GM21576 (cell line): ENCODE data around the gene SAMD9.
"Not testable (repeated sequence)": the region's sequence is repeated elsewhere in the genome, so short reads cannot be mapped to it uniquely, and the experiment has no call there.

Experiments
- ATAC-seq: cut with Tn5 transposase; IDR thresholded peaks from one replicate; pipeline ENCODE4 v1.9.1; 2021; ENCODE audit warnings: mild to moderate bottlenecking, moderate library complexity; ENCODE audit not compliant: unreplicated experiment

The SAMD9 gene

GRCh38 chr7:93117852-93118530 lies at the start of gene SAMD9:
Gene SAMD9, minus strand, starts transcription at chr7:93117979. Its CDS starts 11,882 bp downstream, at chr7:93106097.
- ATAC-seq = peak; percentile 100

DNA sequence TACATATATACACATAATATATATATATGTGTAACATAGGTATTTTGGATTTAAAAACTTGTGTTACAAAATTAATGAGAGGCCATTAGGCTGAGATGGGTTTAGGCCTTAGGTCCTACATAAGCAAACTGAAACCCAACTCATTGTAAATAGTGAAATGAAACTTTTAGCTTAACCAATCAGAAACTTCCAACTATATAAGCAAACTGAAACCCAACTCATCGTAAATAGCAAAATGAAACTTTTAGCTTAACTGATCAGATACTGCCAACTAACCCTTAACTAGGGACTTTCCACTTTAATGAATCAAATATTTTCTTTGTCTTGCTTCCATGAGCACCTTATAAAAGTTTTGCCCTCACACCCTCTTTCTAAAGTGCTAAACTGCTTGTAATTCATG lies 47.7 kb upstream of the SAMD9 start:
- peak; percentile 99 for ATAC-seq

DNA sequence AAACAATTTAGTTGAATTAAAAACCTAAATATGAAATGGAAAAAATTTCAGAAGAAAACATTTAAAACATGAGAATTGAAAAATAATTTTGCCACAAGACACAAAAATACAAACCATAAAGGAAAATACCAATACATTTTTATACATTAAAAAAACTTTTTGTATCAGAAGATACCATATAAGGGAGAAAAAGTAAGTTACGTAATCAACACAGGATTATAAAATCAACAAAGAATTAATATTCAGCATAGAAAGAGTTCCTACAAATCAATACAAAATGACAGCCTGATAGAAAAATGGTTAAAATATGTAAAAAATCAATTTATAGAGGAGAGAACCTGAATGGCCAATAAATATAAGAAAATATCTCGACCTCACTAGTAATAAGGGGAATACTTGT lies 47.0 kb upstream of the SAMD9 start:
- no peak for ATAC-seq

DNA sequence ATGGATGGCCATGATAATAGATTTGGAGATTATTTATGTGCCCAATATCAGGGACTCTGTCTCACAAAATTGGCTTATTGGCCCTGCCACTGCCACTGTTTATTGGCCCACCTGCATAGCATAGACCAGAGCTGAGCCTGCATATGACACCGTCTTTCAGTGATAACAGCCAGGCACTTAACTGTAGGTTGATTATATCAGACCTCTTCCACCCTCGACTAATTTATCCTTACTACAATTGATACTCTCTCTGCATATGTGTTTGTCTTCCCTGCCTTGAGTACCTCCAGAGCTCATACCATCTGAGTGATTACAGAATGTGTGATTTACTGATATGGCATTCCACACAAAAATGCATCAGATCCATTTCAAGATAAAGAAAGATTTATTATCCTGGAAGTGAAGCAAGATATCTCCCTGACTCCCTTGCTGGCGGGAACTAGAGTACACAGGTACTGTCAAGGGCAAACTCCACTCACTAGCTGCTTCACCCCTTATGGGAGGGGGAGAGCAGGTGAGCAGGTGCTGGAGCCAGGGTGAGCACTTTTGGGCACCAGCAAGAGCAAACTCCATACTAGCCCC lies 43.5 kb upstream of the SAMD9 start:
- ATAC-seq = no peak

- no peak for ATAC-seq
These were observed 42.6 kb upstream of the SAMD9 start for GRCh38 chr7:93160410-93160809.

DNA sequence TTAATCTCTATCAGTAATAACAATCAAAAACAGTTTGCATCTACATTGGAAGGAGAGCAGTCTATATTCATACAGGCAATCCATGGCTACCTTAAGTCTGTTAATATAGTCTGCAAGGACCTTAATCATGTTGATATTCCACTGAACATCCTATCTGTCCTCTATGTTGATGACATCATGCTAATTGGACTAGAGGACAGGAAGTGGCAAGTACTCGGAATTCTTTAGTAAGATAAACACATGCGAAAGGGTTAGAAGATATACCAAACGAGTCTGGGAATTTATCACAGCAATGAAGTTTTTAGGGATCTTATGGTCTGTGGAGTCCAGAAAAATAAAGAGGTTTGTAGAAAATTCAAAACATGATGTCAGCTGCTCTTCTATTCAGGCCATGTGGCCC lies 41.7 kb upstream of the SAMD9 start:
- ATAC-seq = no peak

DNA sequence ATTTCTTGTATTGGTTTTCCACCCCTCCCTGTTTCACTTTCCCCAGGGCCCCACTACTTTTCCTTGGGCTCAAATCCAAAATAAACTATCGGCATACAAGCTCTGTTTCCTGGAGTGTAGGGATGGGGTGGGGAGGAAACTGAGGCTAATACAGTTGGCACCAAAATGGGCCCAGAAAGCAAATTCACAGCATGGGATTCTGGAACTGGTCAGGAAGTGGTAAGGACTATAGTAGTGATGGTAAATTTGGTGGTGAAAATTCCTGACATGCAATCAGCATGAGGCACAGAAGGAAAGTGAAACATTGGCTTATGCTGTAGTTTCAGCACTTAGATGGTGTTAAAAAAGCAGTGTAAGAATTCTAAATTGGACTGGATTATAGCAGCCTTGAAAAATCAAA lies 39.1 kb upstream of the SAMD9 start:
- ATAC-seq = no peak

DNA sequence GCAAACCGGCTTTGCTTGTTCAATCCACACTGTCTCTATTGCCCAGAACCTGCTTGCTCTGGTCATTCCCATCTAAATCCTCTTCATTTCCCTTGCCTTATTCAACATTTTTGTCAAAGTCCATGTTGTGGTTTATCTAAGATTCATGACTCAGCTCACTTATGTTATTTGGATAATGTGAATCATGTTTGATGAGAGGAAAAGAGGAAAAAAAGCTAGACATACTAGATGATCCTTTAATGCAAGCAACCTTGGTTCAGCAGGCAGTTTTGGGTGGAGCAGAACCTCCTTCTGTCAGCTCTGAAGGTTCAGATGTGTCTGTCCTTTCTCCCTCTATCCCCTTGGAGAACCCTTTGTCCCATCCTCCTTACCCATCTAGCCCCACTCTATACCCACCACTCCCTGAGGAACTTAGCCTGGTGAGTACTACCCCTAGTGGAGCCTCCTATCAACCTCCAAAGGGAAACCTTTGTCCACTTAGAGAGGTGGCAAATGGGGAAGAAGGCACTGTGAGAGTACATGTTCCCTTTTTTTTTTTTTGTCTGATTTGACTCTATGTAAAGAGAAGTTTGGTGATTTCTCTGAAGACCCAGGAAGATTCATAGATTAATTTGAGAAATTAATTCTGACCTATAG lies 32.5 kb upstream of the SAMD9 start:
- ATAC-seq = no peak

DNA sequence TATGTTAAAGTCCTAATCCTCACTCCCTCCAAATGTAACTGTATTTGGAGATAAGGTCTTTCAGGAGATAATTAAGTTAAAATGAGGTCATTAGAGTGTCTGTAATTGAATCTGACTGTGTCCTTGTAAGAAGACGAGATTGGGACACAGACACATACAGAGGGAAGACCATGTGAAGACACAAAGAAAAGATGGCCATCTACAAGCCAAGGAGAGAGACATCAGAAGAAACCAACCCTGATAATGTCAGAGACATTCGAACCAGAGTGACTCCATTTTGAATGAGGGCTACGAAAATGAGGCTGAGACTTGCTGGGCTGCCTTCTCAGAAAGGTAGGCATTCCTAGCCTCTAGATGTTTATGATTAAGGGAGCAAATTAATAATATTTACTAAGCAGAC lies 30.9 kb upstream of the SAMD9 start:
- ATAC-seq = no peak

- ATAC-seq = peak; percentile 75
These were observed 30.4 kb upstream of the SAMD9 start, which contains the start of gene SAMD9L for GRCh38 chr7:93148144-93148543. Gene SAMD9L, minus strand, starts transcription at chr7:93148385. Its CDS starts 12,414 bp downstream, at chr7:93135971.

GRCh38 chr7:93147363-93147762 lies 29.6 kb upstream of the SAMD9 start:
- ATAC-seq = peak; percentile 80

- peak; percentile 32 for ATAC-seq
These were observed 28.8 kb upstream of the SAMD9 start for GRCh38 chr7:93146472-93147141.

GRCh38 chr7:93146036-93146435 lies 28.3 kb upstream of the SAMD9 start:
- ATAC-seq = no peak

- ATAC-seq = no peak
These were observed 27.6 kb upstream of the SAMD9 start for GRCh38 chr7:93145354-93145753.

GRCh38 chr7:93142127-93142526 lies 24.3 kb upstream of the SAMD9 start:
- ATAC-seq = no peak

DNA sequence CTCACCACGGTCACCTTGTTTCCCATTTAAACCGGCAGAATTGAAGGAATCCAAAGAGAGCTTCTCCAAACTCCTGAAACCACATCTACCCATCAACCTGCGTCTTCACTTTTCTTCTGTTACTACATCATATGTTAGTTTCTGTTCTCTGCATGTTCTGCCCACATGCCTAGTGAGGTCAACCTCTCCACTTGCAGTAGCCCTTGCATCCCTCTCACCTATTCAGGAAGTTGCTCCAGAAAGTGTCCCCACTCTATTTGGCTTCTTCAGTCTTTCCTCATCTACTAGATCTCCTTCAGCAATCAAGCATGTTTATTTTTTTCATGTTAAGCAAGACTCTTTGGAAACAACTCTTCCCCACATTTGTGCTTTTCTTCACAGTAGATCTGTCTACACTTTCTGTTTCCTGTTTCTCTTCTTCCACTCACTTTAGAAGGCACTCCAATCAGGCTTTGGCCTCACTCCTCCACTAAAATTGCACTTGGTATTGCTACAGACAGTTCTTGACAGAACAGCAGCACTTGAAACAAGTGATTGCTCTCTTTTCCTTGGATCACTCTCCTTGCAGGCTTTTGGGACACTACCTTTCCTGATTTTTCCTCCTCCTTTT lies 22.9 kb upstream of the SAMD9 start:
- no peak for ATAC-seq

DNA sequence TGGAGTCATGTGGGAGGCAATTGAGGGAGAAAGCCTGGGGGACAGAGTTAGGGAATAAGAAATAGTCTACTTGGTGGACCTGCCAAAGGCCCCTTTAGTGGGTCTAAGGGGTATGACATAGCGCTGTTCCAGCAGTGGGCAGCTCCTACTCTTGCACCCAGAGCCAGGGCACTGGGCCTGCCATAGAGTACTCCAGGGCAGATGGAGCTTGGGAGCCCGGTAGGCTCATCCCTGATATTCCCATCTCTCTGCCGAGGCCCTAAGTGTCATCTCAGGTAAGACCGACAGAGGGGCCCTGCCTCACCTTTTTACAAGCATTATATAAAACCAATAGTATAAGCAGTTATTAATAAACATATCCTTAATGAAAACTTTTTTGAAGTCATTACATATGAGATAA lies 20.8 kb upstream of the SAMD9 start:
- ATAC-seq = no peak

DNA sequence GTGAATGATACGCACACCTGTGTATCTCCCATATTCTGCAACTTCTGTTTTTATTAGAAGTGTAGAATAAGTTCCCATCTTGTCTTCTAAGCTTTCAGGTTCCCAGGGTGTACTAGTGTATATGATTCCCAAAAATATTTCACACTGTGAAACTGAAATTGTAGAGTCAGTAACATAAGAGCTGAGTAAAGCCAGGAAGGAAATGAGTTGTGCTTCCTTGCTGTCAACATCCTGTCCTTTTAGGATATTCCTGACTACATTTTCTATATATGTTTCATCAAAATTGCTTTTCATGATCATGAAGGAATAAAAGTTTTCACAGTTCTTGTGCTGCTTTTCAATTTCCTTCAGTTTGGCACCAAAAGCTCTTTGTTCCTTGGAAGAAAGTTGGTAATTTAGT lies 15.2 kb upstream of the SAMD9 start:
- no peak for ATAC-seq

GRCh38 chr7:93132216-93132615 lies 14.4 kb upstream of the SAMD9 start:
- no peak for ATAC-seq

DNA sequence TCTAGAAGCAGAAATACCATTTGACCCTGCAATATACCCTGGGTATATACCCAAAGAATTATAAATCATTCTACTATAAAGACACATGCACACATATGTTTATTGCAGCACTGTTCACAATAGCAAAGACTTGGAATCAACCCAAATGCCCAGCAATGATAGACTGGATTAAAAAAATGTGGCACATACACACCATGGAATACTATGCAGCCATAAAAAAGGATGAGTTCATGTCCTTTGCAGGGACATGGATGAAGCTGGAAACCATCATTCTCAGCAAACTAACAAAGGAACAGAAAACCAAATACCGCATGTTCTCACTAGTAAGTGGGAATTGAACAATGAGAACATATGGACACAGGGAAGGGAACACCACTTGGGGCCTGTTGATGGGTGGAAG lies 9.2 kb upstream of the SAMD9 start:
- not testable (repeated sequence) for ATAC-seq

- ATAC-seq = not testable (repeated sequence)
These were observed 5.8 kb upstream of the SAMD9 start for GRCh38 chr7:93123532-93123931.
